Retinal pigment epithelial cell (primary cell): Measurements from ENCODE around the gene NDUFB4.

Experiments
- DNase-seq: peaks from one replicate; pipeline ENCODE4 v3.0.0-alpha.2; 2010; ENCODE audit warnings: low read depth
- H3K4me3 ChIP-seq: 2 replicates; pipeline ENCODE4 v1.5.1; 2011; ENCODE audit warnings: mild to moderate bottlenecking, low read length, control low read depth, moderate library complexity
- CTCF ChIP-seq: conservative IDR thresholded peaks from 2 replicates; pipeline ENCODE4 v1.5.1; 2011; ENCODE audit warnings: low read depth, low read length, control low read depth, inconsistent platforms

NDUFB4 gene

GRCh38 chr3:120587332-120587975, 8.7 kb upstream of the NDUFB4 start:
- no peak overlapping the region for H3K4me3 ChIP-seq

GRCh38 chr3:120595788-120596115, 384 bp upstream of the NDUFB4 start:
- no peak for TF ChIP-seq CTCF
- peak overlapping the region; percentile 87 for H3K4me3 ChIP-seq
- DNase-seq, result no peak

More at GRCh38 chr3:120587332-120587975, 8.7 kb upstream of the NDUFB4 start:
- no peak for DNase-seq
- no peak for TF ChIP-seq CTCF

- H3K4me3 ChIP-seq, result peak overlapping the region; percentile 87
- TF ChIP-seq CTCF, result no peak
- DNase-seq, result no peak
These were observed 702 bp downstream of the NDUFB4 start for GRCh38 chr3:120596853-120597223.

GRCh38 chr3:120597445-120598049, 1.4 kb downstream of the NDUFB4 start:
- no peak for DNase-seq
- peak overlapping the region; percentile 87 for H3K4me3 ChIP-seq
- no peak for TF ChIP-seq CTCF

- no peak for DNase-seq
- no peak overlapping the region for H3K4me3 ChIP-seq
- TF ChIP-seq CTCF, result no peak
These were observed 3.1 kb downstream of the NDUFB4 start for GRCh38 chr3:120599211-120599610.

- TF ChIP-seq CTCF, result no peak
- DNase-seq, result no peak
- H3K4me3 ChIP-seq, result no peak overlapping the region
These were observed 5.4 kb downstream of the NDUFB4 start for GRCh38 chr3:120601554-120601953.

- TF ChIP-seq CTCF, result no peak
- no peak for DNase-seq
- H3K4me3 ChIP-seq, result no peak overlapping the region
These were observed 6.5 kb downstream of the NDUFB4 start for GRCh38 chr3:120602682-120603081.
